Measurements from ENCODE around the gene DMD. TPM values are rescaled to one million over a fixed set of nuclear protein-coding genes. Genes with fewer than 3 reads are reported as not detected.

The DMD gene
- total RNA-seq, 1 donor from 2014 or later = 23.9 TPM

DNA sequence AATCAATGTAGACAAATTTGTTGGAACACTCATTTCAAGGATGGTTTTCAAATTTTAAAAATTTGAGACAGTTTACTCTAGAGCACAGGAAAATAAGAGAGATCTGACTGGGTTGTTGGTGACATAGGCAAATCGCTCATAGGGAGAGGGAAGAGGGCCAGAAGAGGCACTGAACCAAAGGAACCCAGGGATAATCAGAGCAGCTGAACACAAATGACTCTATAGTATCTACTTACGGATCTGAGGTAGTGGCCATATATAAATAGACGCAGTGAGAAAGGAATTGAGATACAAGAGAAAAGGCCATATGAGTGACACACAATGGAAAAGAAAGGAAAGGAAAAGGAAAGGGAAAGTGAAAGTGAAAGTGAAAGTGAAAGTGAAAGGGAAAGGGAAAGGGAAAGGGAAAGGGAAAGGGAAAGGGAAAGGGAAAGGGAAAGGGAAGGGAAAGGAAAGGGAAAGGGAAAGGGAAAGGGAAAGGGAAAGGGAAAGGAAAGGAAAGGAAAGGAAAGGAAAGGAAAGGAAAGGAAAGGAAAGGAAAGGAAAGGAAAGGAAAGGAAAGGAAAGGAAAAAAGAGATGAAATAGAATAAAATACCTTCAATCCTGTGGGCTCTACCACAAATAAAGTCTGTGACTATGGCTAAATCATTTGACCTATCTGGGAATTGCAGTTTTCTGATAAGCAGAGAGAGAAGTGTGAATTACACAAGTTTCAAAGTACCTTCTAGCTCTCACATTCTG is 759.2 kb downstream of the DMD start:
- H3K4me3 Mint-ChIP-seq (ENCODE audit: low read depth) = no peak overlapping the region
- TF ChIP-seq, protein P1, sequence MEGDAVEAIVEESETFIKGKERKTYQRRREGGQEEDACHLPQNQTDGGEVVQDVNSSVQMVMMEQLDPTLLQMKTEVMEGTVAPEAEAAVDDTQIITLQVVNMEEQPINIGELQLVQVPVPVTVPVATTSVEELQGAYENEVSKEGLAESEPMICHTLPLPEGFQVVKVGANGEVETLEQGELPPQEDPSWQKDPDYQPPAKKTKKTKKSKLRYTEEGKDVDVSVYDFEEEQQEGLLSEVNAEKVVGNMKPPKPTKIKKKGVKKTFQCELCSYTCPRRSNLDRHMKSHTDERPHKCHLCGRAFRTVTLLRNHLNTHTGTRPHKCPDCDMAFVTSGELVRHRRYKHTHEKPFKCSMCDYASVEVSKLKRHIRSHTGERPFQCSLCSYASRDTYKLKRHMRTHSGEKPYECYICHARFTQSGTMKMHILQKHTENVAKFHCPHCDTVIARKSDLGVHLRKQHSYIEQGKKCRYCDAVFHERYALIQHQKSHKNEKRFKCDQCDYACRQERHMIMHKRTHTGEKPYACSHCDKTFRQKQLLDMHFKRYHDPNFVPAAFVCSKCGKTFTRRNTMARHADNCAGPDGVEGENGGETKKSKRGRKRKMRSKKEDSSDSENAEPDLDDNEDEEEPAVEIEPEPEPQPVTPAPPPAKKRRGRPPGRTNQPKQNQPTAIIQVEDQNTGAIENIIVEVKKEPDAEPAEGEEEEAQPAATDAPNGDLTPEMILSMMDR (IDR thresholded peaks at IDR 0.05; ENCODE audit: unreplicated experiment) = no peak
- H3K4me1 Mint-ChIP-seq (ENCODE audit: low read depth) = no peaks in the 10 kb centered on the region
- no peak overlapping the region for H3K27ac Mint-ChIP-seq
- no peak for DNase-seq (ENCODE audit: low spot score, unreplicated experiment)
- no peaks in the 10 kb centered on the region for H3K27me3 Mint-ChIP-seq
- H3K9me3 Mint-ChIP-seq (ENCODE audit: low read depth) = peaks cover 5% of the 10 kb centered on the region
- H3K36me3 Mint-ChIP-seq (ENCODE audit: insufficient read depth) = no peaks in the 10 kb centered on the region

DNA sequence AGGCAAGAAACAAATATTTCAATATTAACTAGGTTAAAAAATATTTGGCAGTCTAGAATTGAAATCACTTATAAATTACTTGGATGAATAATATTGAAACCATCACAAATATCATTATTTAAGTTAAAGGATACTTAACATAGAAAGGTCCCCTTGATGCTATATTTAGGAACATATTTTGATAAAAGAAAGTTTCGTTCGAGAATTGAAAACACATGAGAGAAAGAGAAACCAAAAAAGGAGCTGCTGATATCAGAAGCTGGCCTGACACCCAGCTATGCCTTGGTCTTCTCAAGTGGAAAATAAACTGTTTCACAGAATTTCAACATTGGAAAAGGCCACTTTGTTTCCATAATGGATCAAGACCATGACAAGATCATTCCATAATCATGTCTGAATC is 762.4 kb downstream of the DMD start:
- TF ChIP-seq, protein P1 (IDR thresholded peaks at IDR 0.05; ENCODE audit: unreplicated experiment) = no peak
- no peaks in the 10 kb centered on the region for H3K27me3 Mint-ChIP-seq
- DNase-seq (ENCODE audit: low spot score, unreplicated experiment) = no peak
- H3K9me3 Mint-ChIP-seq (ENCODE audit: low read depth) = peaks cover 5% of the 10 kb centered on the region
- H3K4me3 Mint-ChIP-seq (ENCODE audit: low read depth) = no peak overlapping the region
- no peaks in the 10 kb centered on the region for H3K4me1 Mint-ChIP-seq (ENCODE audit: low read depth)
- no peaks in the 10 kb centered on the region for H3K36me3 Mint-ChIP-seq (ENCODE audit: insufficient read depth)
- no peak overlapping the region for H3K27ac Mint-ChIP-seq

DNA sequence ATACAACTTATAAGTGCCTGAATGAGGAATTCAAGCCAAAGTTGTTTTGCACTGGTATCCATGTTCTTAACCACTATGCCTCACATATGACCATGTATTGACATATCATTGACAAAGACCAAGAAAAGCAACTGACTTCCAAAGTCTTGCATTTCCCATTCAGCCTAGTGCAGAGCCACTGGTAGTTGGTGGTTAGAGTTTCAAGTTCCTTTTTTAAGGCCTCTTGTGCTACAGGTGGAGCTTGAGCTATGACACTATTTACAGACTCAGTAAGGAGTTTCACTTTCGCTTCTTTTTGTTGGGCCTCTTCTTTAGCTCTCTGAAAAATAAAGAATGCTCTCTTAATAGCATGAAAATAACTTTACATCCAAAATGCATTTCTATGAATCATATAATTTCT is 763.0 kb downstream of the DMD start:
- Mint-ChIP-seq H3K4me3 (ENCODE audit: low read depth) (no peak overlapping the region), H3K27ac (no peak overlapping the region), H3K4me1 (ENCODE audit: low read depth) (no peaks in the 10 kb centered on the region), H3K27me3 (no peaks in the 10 kb centered on the region), H3K36me3 (ENCODE audit: insufficient read depth) (no peaks in the 10 kb centered on the region), H3K9me3 (ENCODE audit: low read depth) (peaks cover 5% of the 10 kb centered on the region)
- no peak for DNase-seq (ENCODE audit: low spot score, unreplicated experiment)
- TF ChIP-seq, protein P1 (IDR thresholded peaks at IDR 0.05; ENCODE audit: unreplicated experiment) = no peak

DNA sequence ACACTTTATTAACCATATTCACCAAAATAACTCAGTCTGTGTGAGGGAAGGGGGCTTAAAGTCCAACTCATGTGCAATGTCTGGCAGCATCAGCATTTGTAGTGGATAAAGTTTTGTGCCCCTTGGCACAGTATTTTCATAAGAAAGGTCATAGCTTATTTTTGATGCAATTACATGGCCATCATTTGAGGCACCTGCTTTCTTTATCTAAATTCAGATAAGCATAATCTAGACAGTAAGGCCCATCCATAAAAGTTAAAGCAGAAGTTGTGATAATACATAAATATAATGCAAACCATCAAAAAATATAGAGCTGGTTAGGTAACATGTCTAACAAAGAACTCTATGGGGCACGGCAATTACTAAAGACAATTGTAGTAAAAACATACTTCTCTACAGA is 763.7 kb downstream of the DMD start:
- Mint-ChIP-seq H3K36me3 (ENCODE audit: insufficient read depth) (no peaks in the 10 kb centered on the region), H3K27me3 (no peaks in the 10 kb centered on the region), H3K27ac (no peak overlapping the region), H3K4me1 (ENCODE audit: low read depth) (no peaks in the 10 kb centered on the region), H3K9me3 (ENCODE audit: low read depth) (peaks cover 5% of the 10 kb centered on the region), H3K4me3 (ENCODE audit: low read depth) (no peak overlapping the region)
- DNase-seq (ENCODE audit: low spot score, unreplicated experiment) = no peak
- TF ChIP-seq, protein P1 (IDR thresholded peaks at IDR 0.05; ENCODE audit: unreplicated experiment) = no peak

DNA sequence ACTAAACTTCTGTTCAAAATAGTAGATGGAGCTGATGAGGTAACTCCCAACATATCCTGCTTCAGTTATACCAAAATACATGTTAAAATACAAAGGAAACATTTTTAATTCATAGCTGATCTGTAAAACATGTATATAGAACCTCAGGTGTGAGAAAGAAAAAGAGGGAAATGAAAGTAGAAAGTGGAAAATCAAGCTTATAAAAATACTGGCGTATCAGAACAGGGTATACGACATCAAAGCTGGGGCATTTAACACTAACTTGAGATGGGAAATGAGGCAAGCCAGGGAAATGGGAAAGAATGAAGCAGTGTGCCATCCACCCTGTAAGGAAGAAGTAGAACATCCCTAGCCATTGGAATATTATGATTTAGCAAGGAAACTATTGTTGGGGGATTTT is 767.5 kb downstream of the DMD start:
- Mint-ChIP-seq H3K27me3 (no peaks in the 10 kb centered on the region), H3K36me3 (ENCODE audit: insufficient read depth) (no peaks in the 10 kb centered on the region), H3K27ac (no peak overlapping the region), H3K9me3 (ENCODE audit: low read depth) (no peaks in the 10 kb centered on the region), H3K4me3 (ENCODE audit: low read depth) (no peak overlapping the region), H3K4me1 (ENCODE audit: low read depth) (no peaks in the 10 kb centered on the region)
- no peak for DNase-seq (ENCODE audit: low spot score, unreplicated experiment)
- TF ChIP-seq, protein P1 (IDR thresholded peaks at IDR 0.05; ENCODE audit: unreplicated experiment) = no peak
